GM12878 (cell line): ENCODE results near the gene BCKDHB. TPM values are rescaled to one million over a fixed set of nuclear protein-coding genes. Genes with fewer than 3 reads are reported as not detected.

Source experiments
- EED ChIP-seq: sonication (generic); IDR thresholded peaks from 2 replicates; pipeline ENCODE4 v1.6.1; 2016; ENCODE audit warnings: antibody characterized with exemption, low read depth
- EGR1 ChIP-seq, 2 experiments: IDR thresholded peaks; 1 replicate in 1 of 2; 2 replicates in 1 of 2; pipeline ENCODE4 v1.6.1; 2011 to 2012; ENCODE audit warnings: low read depth in 2 of 2, low read length in 2 of 2, borderline replicate concordance in 1 of 2, mild to moderate bottlenecking in 1 of 2, moderate library complexity in 1 of 2
- IKZF2 ChIP-seq, 2 experiments: fragments of 450-650 bp; IDR thresholded peaks; 2 replicates each; pipeline ENCODE4 v1.6.1; 2017; ENCODE audit warnings: mild to moderate bottlenecking in 2 of 2, moderate library complexity in 2 of 2
- LARP7 ChIP-seq: fragments of 450-650 bp; IDR thresholded peaks from 2 replicates; pipeline ENCODE4 v1.6.1; 2017; ENCODE audit warnings: mild to moderate bottlenecking
- MXI1 ChIP-seq: fragments of 150-350 bp; IDR thresholded peaks from 2 replicates; pipeline ENCODE4 v1.6.1; 2011; ENCODE audit warnings: low read depth, mild to moderate bottlenecking, inconsistent platforms, low read length, improper control_type of control experiment
- RAD21 ChIP-seq: IDR thresholded peaks from 2 replicates; pipeline ENCODE4 v1.6.1; 2011; ENCODE audit warnings: mild to moderate bottlenecking, low read depth, low read length, moderate library complexity; ENCODE audit not compliant: insufficient read depth
- YBX1 ChIP-seq: fragments of 450-650 bp; IDR thresholded peaks from 2 replicates; pipeline ENCODE4 v1.6.1; 2016; ENCODE audit warnings: antibody characterized with exemption
- polyA plus RNA-seq, 11 experiments: library from polyadenylated mRNA; depleted of rRNA in 4 of 11; unstranded in 6 of 11; stranded (reverse) in 5 of 11; fragments of >200 nt; fragmentation: Nextera tagmentation in 4 of 11; fragmentation: Illumina TruSeq in 1 of 11; extraction: Ambion mirVana in 4 of 11; extraction: Trizol in 1 of 11; gene quantifications; 1 replicate in 1 of 11; 2 replicates in 10 of 11; pipeline versions ENCODE4 v1.2.1 to v1.2.3, GENCODE V29; 2011 to 2016; ENCODE audit warnings: inconsistent platforms in 2 of 11, missing spikeins in 2 of 11, low read depth in 1 of 11
- total RNA-seq, 4 experiments: library from RNA; depleted of rRNA in 3 of 4; stranded (reverse); fragments of >200 nt in 3 of 4; fragmentation: Illumina TruSeq in 1 of 4; extraction: Trizol in 1 of 4; gene quantifications; 2 replicates each; pipeline versions ENCODE4 v1.2.1 to v1.2.3, GENCODE V29; 2013 to 2021
- TF ChIP-seq, protein P1 (sequence below), 3 experiments: IDR thresholded peaks in 2 of 3; conservative IDR thresholded peaks in 1 of 3; 2 replicates each; pipeline ENCODE4 v1.5.1; 2011; ENCODE audit warnings: low read depth in 3 of 3, low read length in 3 of 3, mild to moderate bottlenecking in 3 of 3, control low read depth in 2 of 3, moderate library complexity in 2 of 3, inconsistent platforms in 1 of 3, mixed read lengths in 1 of 3; ENCODE audit not compliant: control insufficient read depth in 2 of 3, insufficient read depth in 1 of 3; ENCODE audit errors: extremely low read depth in 1 of 3
- TF ChIP-seq, protein P2 (sequence below): fragments of 450-650 bp; IDR thresholded peaks from 2 replicates; pipeline ENCODE4 v1.6.1; 2017; ENCODE audit warnings: low read depth, mild to moderate bottlenecking, moderate library complexity
- TF ChIP-seq, protein P3 (sequence below): IDR thresholded peaks from 2 replicates; pipeline ENCODE4 v1.6.1; 2011; ENCODE audit warnings: mild to moderate bottlenecking, low read depth, low read length, moderate library complexity; ENCODE audit not compliant: insufficient replicate concordance

Gene BCKDHB
- total and polyA plus RNA-seq, 10 of the 15 experiments (the other 5 are each of a cell fraction or from before 2014, with no cell fraction given): 12.9 to 57.1 (median 25.3) TPM

DNA sequence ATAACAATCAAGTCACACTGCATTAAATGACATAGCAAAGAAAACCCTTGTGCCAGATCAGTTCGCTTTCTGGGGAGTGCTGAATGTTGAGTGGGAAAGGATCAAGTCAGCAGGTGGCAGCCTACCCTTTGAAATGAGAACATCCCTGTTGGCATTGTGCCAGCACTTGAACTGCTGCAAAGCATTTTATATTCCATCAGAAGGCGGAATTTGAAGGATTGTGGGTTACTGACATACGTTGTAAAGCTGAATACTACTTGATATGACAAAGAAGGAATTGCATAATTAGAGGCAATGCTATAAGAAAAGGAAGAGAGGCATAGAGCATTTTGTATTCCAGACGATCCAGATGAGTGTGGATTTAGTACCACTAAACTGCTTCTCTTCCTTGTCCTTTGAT lies 26.5 kb downstream of the BCKDHB start (continued):
- no peak for TF ChIP-seq EGR1 (IDR thresholded peaks at IDR 0.05; ENCODE audit: borderline replicate concordance in 1 of 2, low read depth in 2 of 2, low read length in 2 of 2)
- no peak for TF ChIP-seq YBX1
- TF ChIP-seq, protein P1, sequence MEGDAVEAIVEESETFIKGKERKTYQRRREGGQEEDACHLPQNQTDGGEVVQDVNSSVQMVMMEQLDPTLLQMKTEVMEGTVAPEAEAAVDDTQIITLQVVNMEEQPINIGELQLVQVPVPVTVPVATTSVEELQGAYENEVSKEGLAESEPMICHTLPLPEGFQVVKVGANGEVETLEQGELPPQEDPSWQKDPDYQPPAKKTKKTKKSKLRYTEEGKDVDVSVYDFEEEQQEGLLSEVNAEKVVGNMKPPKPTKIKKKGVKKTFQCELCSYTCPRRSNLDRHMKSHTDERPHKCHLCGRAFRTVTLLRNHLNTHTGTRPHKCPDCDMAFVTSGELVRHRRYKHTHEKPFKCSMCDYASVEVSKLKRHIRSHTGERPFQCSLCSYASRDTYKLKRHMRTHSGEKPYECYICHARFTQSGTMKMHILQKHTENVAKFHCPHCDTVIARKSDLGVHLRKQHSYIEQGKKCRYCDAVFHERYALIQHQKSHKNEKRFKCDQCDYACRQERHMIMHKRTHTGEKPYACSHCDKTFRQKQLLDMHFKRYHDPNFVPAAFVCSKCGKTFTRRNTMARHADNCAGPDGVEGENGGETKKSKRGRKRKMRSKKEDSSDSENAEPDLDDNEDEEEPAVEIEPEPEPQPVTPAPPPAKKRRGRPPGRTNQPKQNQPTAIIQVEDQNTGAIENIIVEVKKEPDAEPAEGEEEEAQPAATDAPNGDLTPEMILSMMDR (IDR thresholded peaks at IDR 0.05 in 2 of 3, conservative IDR thresholded peaks at IDR 0.05 in 1 of 3; ENCODE audit: control insufficient read depth in 2 of 3, extremely low read depth in 1 of 3, insufficient read depth in 1 of 3, low read depth in 3 of 3, low read length in 3 of 3): peak in 2 of 3 experiments; percentile 16 to 43; a peak in 2 of 6 replicates
- TF ChIP-seq, protein P2, sequence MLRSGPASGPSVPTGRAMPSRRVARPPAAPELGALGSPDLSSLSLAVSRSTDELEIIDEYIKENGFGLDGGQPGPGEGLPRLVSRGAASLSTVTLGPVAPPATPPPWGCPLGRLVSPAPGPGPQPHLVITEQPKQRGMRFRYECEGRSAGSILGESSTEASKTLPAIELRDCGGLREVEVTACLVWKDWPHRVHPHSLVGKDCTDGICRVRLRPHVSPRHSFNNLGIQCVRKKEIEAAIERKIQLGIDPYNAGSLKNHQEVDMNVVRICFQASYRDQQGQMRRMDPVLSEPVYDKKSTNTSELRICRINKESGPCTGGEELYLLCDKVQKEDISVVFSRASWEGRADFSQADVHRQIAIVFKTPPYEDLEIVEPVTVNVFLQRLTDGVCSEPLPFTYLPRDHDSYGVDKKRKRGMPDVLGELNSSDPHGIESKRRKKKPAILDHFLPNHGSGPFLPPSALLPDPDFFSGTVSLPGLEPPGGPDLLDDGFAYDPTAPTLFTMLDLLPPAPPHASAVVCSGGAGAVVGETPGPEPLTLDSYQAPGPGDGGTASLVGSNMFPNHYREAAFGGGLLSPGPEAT: no peak
- TF ChIP-seq, protein P3, sequence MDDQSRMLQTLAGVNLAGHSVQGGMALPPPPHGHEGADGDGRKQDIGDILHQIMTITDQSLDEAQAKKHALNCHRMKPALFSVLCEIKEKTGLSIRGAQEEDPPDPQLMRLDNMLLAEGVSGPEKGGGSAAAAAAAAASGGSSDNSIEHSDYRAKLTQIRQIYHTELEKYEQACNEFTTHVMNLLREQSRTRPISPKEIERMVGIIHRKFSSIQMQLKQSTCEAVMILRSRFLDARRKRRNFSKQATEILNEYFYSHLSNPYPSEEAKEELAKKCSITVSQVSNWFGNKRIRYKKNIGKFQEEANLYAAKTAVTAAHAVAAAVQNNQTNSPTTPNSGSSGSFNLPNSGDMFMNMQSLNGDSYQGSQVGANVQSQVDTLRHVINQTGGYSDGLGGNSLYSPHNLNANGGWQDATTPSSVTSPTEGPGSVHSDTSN: no peak
- no peak for TF ChIP-seq MXI1
- no peak for TF ChIP-seq IKZF2 (IDR thresholded peaks at IDR 0.05)
- TF ChIP-seq RAD21: peak; percentile 63
- TF ChIP-seq EED: no peak
- TF ChIP-seq LARP7: no peak
